B cell (primary cell): ENCODE results near the gene ENOX1. TPM values are rescaled to one million over a fixed set of nuclear protein-coding genes. Genes with fewer than 3 reads are reported as not detected.

Experiments
- ATAC-seq: fragments of 200-7000 bp; cut with Tn5 transposase; one replicate; pipeline ENCODE4 v1.10.0; 2021; ENCODE audit warnings: low read depth, mild to moderate bottlenecking, moderate number of reproducible peaks, moderate library complexity
- CTCF ChIA-PET: fragments of 350-600 bp; sonication (Branson Sonifier 250); formaldehyde crosslinking; loops from one replicate; lab custom pipeline; 2021; ENCODE audit warnings: antibody characterized with exemption, inconsistent platforms; lab: Charles Lee
- POLR2A ChIA-PET: fragments of 350-600 bp; sonication (Branson Sonifier 250); formaldehyde crosslinking; loops from one replicate; lab custom pipeline; 2021; ENCODE audit warnings: antibody characterized with exemption; lab: Charles Lee
- DNase-seq: peaks from one replicate; pipeline ENCODE4 v3.0.0; 2013
- H2AFZ ChIP-seq: 2 replicates; pipeline ENCODE4 v1.6.1; 2012; ENCODE audit warnings: mild to moderate bottlenecking, low read depth, low read length; ENCODE audit not compliant: insufficient read depth, poor library complexity, severe bottlenecking
- H3K27ac ChIP-seq, 2 donors: 1 replicate in 1 of 2; 2 replicates in 1 of 2; pipeline ENCODE4 v1.5.1; 2012 to 2013; ENCODE audit warnings: low read length in 2 of 2, mild to moderate bottlenecking in 2 of 2, moderate library complexity in 1 of 2
- H3K27me3 ChIP-seq, 4 experiments: fragments of 200-600 bp in 1 of 4; sonication (generic) in 1 of 4; replicated peaks in 1 of 4; 1 replicate in 2 of 4; 2 replicates in 2 of 4; pipeline versions ENCODE4 v1.6.1 to v1.7.0; 2013 to 2016; ENCODE audit warnings: low read length in 3 of 4, mild to moderate bottlenecking in 2 of 4, mixed read lengths in 1 of 4, moderate library complexity in 1 of 4; ENCODE audit not compliant: insufficient read depth in 4 of 4, control insufficient read depth in 3 of 4; ENCODE audit errors: control extremely low read depth in 1 of 4
- H3K36me3 ChIP-seq, 2 experiments: replicated peaks in 1 of 2; 1 replicate in 1 of 2; 2 replicates in 1 of 2; pipeline versions ENCODE4 v1.6.1 to v1.7.1; 2013; ENCODE audit warnings: low read length in 1 of 2; ENCODE audit not compliant: insufficient read depth in 2 of 2, control insufficient read depth in 1 of 2; ENCODE audit errors: control extremely low read depth in 1 of 2, extremely low read depth in 1 of 2
- H3K4me1 ChIP-seq, 2 donors: fragments of 200-600 bp in 1 of 2; sonication (generic) in 1 of 2; 1 replicate in 1 of 2; 2 replicates in 1 of 2; pipeline versions ENCODE4 v1.5.1 to v1.6.1; 2013 to 2017; ENCODE audit warnings: low read length in 2 of 2; ENCODE audit not compliant: control insufficient read depth in 2 of 2, insufficient read depth in 2 of 2
- H3K4me2 ChIP-seq: replicated peaks from 2 replicates; pipeline ENCODE3; 2012; ENCODE audit warnings: mild to moderate bottlenecking, low read depth, low read length; ENCODE audit not compliant: poor library complexity, severe bottlenecking
- H3K4me3 ChIP-seq, 5 experiments: fragments of 200-600 bp in 1 of 5; sonication (generic) in 1 of 5; 1 replicate in 3 of 5; 2 replicates in 2 of 5; pipeline versions ENCODE4 v1.5.1 to v1.7.0; 2011 to 2016; ENCODE audit warnings: low read length in 4 of 5, mild to moderate bottlenecking in 4 of 5, low read depth in 2 of 5, control low read depth in 1 of 5, moderate library complexity in 1 of 5; ENCODE audit not compliant: insufficient read depth in 1 of 5; ENCODE audit errors: control extremely low read depth in 1 of 5, extremely low read depth in 1 of 5
- H3K79me2 ChIP-seq: fragments of 200-600 bp; sonication (generic); one replicate; pipeline ENCODE4 v1.6.0; 2016; ENCODE audit warnings: low read length; ENCODE audit not compliant: control insufficient read depth, insufficient read depth
- H3K9ac ChIP-seq: fragments of 200-600 bp; sonication (generic); 2 replicates; pipeline ENCODE4 v1.6.1; 2017; ENCODE audit warnings: mild to moderate bottlenecking, low read length, moderate library complexity
- H3K9me3 ChIP-seq, 3 donors: one replicate each; pipeline versions ENCODE4 v1.6.1 to v1.7.1; 2013; ENCODE audit warnings: low read length in 2 of 3; ENCODE audit not compliant: control insufficient read depth in 2 of 3, insufficient read depth in 1 of 3; ENCODE audit errors: control extremely low read depth in 1 of 3
- H4K20me1 ChIP-seq: 2 replicates; pipeline ENCODE4 v1.6.0; 2012; ENCODE audit warnings: mild to moderate bottlenecking, low read length; ENCODE audit not compliant: insufficient read depth, control insufficient read depth, poor library complexity, severe bottlenecking
- H3K27ac Mint-ChIP-seq: one replicate; pipeline ENCODE4 v1.8.0; 2021; ENCODE audit warnings: mixed read lengths
- H3K27me3 Mint-ChIP-seq: one replicate; pipeline ENCODE4 v1.8.0; 2021; ENCODE audit warnings: mixed read lengths
- H3K4me1 Mint-ChIP-seq: one replicate; pipeline ENCODE4 v1.8.0; 2021; ENCODE audit warnings: mixed read lengths
- H3K4me3 Mint-ChIP-seq: one replicate; pipeline ENCODE4 v1.8.0; 2021; ENCODE audit warnings: mixed read lengths
- H3K9me3 Mint-ChIP-seq: one replicate; pipeline ENCODE4 v1.8.0; 2022; ENCODE audit warnings: mixed read lengths; ENCODE audit not compliant: insufficient read depth
- CTCF ChIP-seq: fragments of 200-600 bp; IDR thresholded peaks from one replicate; pipeline ENCODE4 v1.8.0; 2022; ENCODE audit warnings: antibody characterized with exemption, mild to moderate bottlenecking
- EZH2 ChIP-seq: IDR thresholded peaks from 2 replicates; pipeline ENCODE4 v1.6.1; 2012; ENCODE audit warnings: borderline replicate concordance, low read depth, mild to moderate bottlenecking, moderate library complexity, low read length; ENCODE audit not compliant: insufficient read depth, poor library complexity, severe bottlenecking
- WGBS: methylation state at CpG from one replicate; pipeline ENCODE4 v1.1.5; 2013; ENCODE audit warnings: missing lambda C conversion rate; ENCODE audit not compliant: insufficient coverage; 5-methylcytosine and 5-hydroxymethylcytosine counted together
- intact Hi-C: fragments of 100-400 bp; cut with micrococcal nuclease; formaldehyde crosslinking; loops from one replicate; pipeline ENCODE4 v1.10.0; 2022
- polyA plus RNA-seq: library from polyadenylated mRNA; depleted of rRNA; stranded (reverse); fragments of >200 nt; gene quantifications from 2 replicates; pipeline ENCODE4 v1.2.3, GENCODE V29; 2012
- total RNA-seq, 2 donors: library from RNA; stranded (reverse); fragments of 120-200 nt in 1 of 2; gene quantifications; 1 replicate in 1 of 2; 2 replicates in 1 of 2; pipeline versions ENCODE4 v1.2.3 to v1.2.4, GENCODE V29; 2013 to 2022

The ENOX1 gene
- total and polyA plus RNA-seq, 2 donors (not counting 1 experiment from before 2014, with no cell fraction given): not detected

GRCh38 chr13:43693639-43694038, 93.1 kb downstream of the ENOX1 start:
- Mint-ChIP-seq H3K9me3 (no peaks in the 10 kb centered on the region), H3K4me1 (no peaks in the 10 kb centered on the region), H3K27ac (no peak overlapping the region), H3K27me3 (peaks cover 19% of the 10 kb centered on the region), H3K4me3 (no peak overlapping the region)
- no peak for TF ChIP-seq CTCF
- Histone ChIP-seq H3K4me3 (no peak overlapping the region), H4K20me1 (no peaks in the 10 kb centered on the region), H3K4me2 (no peak overlapping the region), H3K27me3 (no peaks in the 10 kb centered on the region), H3K79me2 (no peaks in the 10 kb centered on the region), H3K4me1 (no peaks in the 10 kb centered on the region), H2AFZ (no peak overlapping the region), H3K27ac (no peak overlapping the region), H3K36me3 (no peaks in the 10 kb centered on the region), H3K9me3 (no peaks in the 10 kb centered on the region), H3K9ac (no peak overlapping the region)
- ATAC-seq: no peak
- intact Hi-C loops: no loop called here
- WGBS: 60% methylated on average over 1 of the region's 2 CpGs
- DNase-seq: no peak
- ChIA-PET CTCF (no interaction called here), POLR2A (no interaction called here)

- CTCF ChIA-PET: no interaction called here
Measured at GRCh38 chr13:43688227-43688907, 98.4 kb downstream of the ENOX1 start.

More at GRCh38 chr13:43688227-43688907, 98.4 kb downstream of the ENOX1 start:
- Histone ChIP-seq H3K27me3 (no peaks in the 10 kb centered on the region), H3K4me2 (no peak overlapping the region), H3K4me1 (no peaks in the 10 kb centered on the region), H3K36me3 (no peaks in the 10 kb centered on the region), H3K9me3 (no peaks in the 10 kb centered on the region), H3K79me2 (no peaks in the 10 kb centered on the region), H4K20me1 (no peaks in the 10 kb centered on the region), H3K9ac (no peak overlapping the region), H3K4me3 (no peak overlapping the region), H2AFZ (no peak overlapping the region), H3K27ac (no peak overlapping the region)
- Mint-ChIP-seq H3K27ac (no peak overlapping the region), H3K4me1 (no peaks in the 10 kb centered on the region), H3K27me3 (peaks cover 15% of the 10 kb centered on the region), H3K9me3 (no peaks in the 10 kb centered on the region), H3K4me3 (no peak overlapping the region)
- TF ChIP-seq EZH2 (no peak), CTCF (no peak)
- no CpG with 5 or more reads among the region's 3 CpGs for WGBS
- DNase-seq (no peak), ATAC-seq (no peak)
- intact Hi-C loops: no loop called here
- POLR2A ChIA-PET: no interaction called here
